NT2/D1 (cell line): ENCODE measurements around the gene RPGRIP1L.

Experiments
- SUZ12 ChIP-seq: IDR thresholded peaks from 2 replicates; pipeline ENCODE4 v1.6.1; 2011; ENCODE audit not compliant: insufficient read length, insufficient read depth; ENCODE audit errors: extremely low read depth
- ZNF274 ChIP-seq: IDR thresholded peaks from 2 replicates; pipeline ENCODE4 v1.6.1; 2011; ENCODE audit warnings: mild to moderate bottlenecking, low read depth, low read length

- TF ChIP-seq SUZ12, result no peak
- TF ChIP-seq ZNF274, result no peak
Measured at GRCh38 chr16:53643474-53643873, 60.2 kb downstream of the RPGRIP1L start.
